A673 (cell line): Measurements from ENCODE around the gene TTBK2.

ENCODE experiments used
- CTCF ChIP-seq: fragments of 300-800, 200-600 bp; sonication (generic); conservative IDR thresholded peaks from 2 replicates; pipeline ENCODE4 v1.5.1; 2017; ENCODE audit warnings: low read depth, mild to moderate bottlenecking, antibody characterized with exemption, low read length, moderate library complexity, mixed read lengths
- EZH2 ChIP-seq: fragments of 200-600 bp; sonication (generic); IDR thresholded peaks from 2 replicates; pipeline ENCODE4 v1.6.1; 2017; ENCODE audit warnings: borderline replicate concordance, low read depth, mild to moderate bottlenecking, mixed read lengths, antibody characterized with exemption, low read length; ENCODE audit not compliant: poor library complexity, severe bottlenecking

- TF ChIP-seq CTCF (no peak), EZH2 (no peak)
Measured at GRCh38 chr15:42848846-42849245, 71.7 kb downstream of the TTBK2 start.
